Peyer's patch (tissue), 4 donors: ENCODE measurements around the gene LAGE3. TPM values are rescaled to one million over a fixed set of nuclear protein-coding genes. Genes with fewer than 3 reads are reported as not detected.

Experiments
- DNase-seq, 3 donors: peaks; one replicate each; pipeline ENCODE4 v3.0.0-alpha.2; 2017 to 2019
- H3K27ac ChIP-seq, 4 donors: fragments of 200-600 bp; sonication (generic); one replicate each; pipeline ENCODE4 v1.5.1; 2016 to 2019
- H3K27me3 ChIP-seq, 2 donors: fragments of 200-600 bp; sonication (generic); one replicate each; pipeline ENCODE4 v1.5.1; 2019
- H3K36me3 ChIP-seq, 3 donors: fragments of 200-600 bp; sonication (generic); one replicate each; pipeline ENCODE4 v1.5.1; 2016 to 2019
- H3K4me1 ChIP-seq, 4 donors: fragments of 200-600 bp; sonication (generic); one replicate each; pipeline ENCODE4 v1.5.1; 2016 to 2019
- H3K4me3 ChIP-seq, 4 donors: fragments of 200-600 bp; sonication (generic); 1 replicate in 3 of 4; 2 replicates in 1 of 4; pipeline ENCODE4 v1.5.1; 2016 to 2019; ENCODE audit warnings: mild to moderate bottlenecking in 1 of 4
- H3K9me3 ChIP-seq, 4 donors: fragments of 200-600 bp; sonication (generic); one replicate each; pipeline ENCODE4 v1.5.1; 2016 to 2019; ENCODE audit warnings: mild to moderate bottlenecking in 1 of 4
- CTCF ChIP-seq, 6 experiments: fragments of 450-650 bp in 4 of 6; fragments of 200-600 bp in 2 of 6; sonication (generic) in 1 of 6; IDR thresholded peaks; one replicate each; pipeline ENCODE4 v1.5.1; 2017 to 2019; ENCODE audit warnings: antibody characterized with exemption in 6 of 6, mild to moderate bottlenecking in 3 of 6, moderate library complexity in 1 of 6
- POLR2A ChIP-seq, 2 donors: fragments of 450-650 bp; IDR thresholded peaks; one replicate each; pipeline ENCODE4 v1.5.1; 2017; ENCODE audit warnings: antibody characterized with exemption in 2 of 2, mild to moderate bottlenecking in 2 of 2, moderate library complexity in 2 of 2
- total RNA-seq, 4 donors: library from RNA; depleted of rRNA; stranded (reverse); fragments of >200 nt; gene quantifications; one replicate each; pipeline ENCODE4 v1.1.0, GENCODE V29; 2016

The LAGE3 gene
- total RNA-seq, 4 donors from 2014 or later = 8.5 to 15.7 (median 10.8) TPM

- no peak overlapping the region for H3K27ac ChIP-seq
- H3K36me3 ChIP-seq = peaks cover 0 to 3% (median 0%) of the 10 kb centered on the region in 3 donors
- no peaks in the 10 kb centered on the region for H3K4me1 ChIP-seq
- no peaks in the 10 kb centered on the region for H3K9me3 ChIP-seq
- no peaks in the 10 kb centered on the region for H3K27me3 ChIP-seq
- no peak for DNase-seq
- TF ChIP-seq POLR2A (IDR thresholded peaks at IDR 0.05) = no peak
- H3K4me3 ChIP-seq = no peak overlapping the region
Measured at GRCh38 chrX:154471839-154472684, 7.0 kb downstream of the LAGE3 start.

- peaks cover 0 to 13% (median 0%) of the 10 kb centered on the region in 3 donors for H3K36me3 ChIP-seq
Measured at GRCh38 chrX:154470914-154471568, 8.0 kb downstream of the LAGE3 start.

GRCh38 chrX:154470434-154470833 is 8.6 kb downstream of the LAGE3 start:
- Histone ChIP-seq H3K27me3 (no peaks in the 10 kb centered on the region), H3K36me3 (peaks cover 0 to 18% (median 0%) of the 10 kb centered on the region in 3 donors), H3K4me3 (no peak overlapping the region), H3K4me1 (no peaks in the 10 kb centered on the region), H3K27ac (no peak overlapping the region), H3K9me3 (no peaks in the 10 kb centered on the region)
- no peak for DNase-seq
- TF ChIP-seq CTCF (IDR thresholded peaks at IDR 0.05) (no peak), POLR2A (IDR thresholded peaks at IDR 0.05) (no peak)

More at GRCh38 chrX:154470914-154471568, 8.0 kb downstream of the LAGE3 start:
- no peaks in the 10 kb centered on the region for H3K9me3 ChIP-seq
- no peaks in the 10 kb centered on the region for H3K4me1 ChIP-seq
- no peaks in the 10 kb centered on the region for H3K27me3 ChIP-seq
- DNase-seq = no peak
- TF ChIP-seq POLR2A (IDR thresholded peaks at IDR 0.05) = no peak
- no peak for TF ChIP-seq CTCF (IDR thresholded peaks at IDR 0.05)
- no peak overlapping the region for H3K4me3 ChIP-seq
- no peak overlapping the region for H3K27ac ChIP-seq

- H3K36me3 ChIP-seq = peaks cover 0 to 19% (median 0%) of the 10 kb centered on the region in 3 donors
- no peaks in the 10 kb centered on the region for H3K27me3 ChIP-seq
- H3K4me1 ChIP-seq = no peaks in the 10 kb centered on the region
- H3K9me3 ChIP-seq = no peaks in the 10 kb centered on the region
- H3K27ac ChIP-seq = no peak overlapping the region
- DNase-seq = no peak
- TF ChIP-seq POLR2A (IDR thresholded peaks at IDR 0.05) (no peak), CTCF (IDR thresholded peaks at IDR 0.05) (no peak)
- H3K4me3 ChIP-seq = no peak overlapping the region
Measured at GRCh38 chrX:154469880-154470279, 9.2 kb downstream of the LAGE3 start.

GRCh38 chrX:154469114-154469513 is 10.0 kb downstream of the LAGE3 start:
- Histone ChIP-seq H3K27me3 (no peaks in the 10 kb centered on the region), H3K36me3 (peaks cover 0 to 19% (median 0%) of the 10 kb centered on the region in 3 donors), H3K4me1 (no peaks in the 10 kb centered on the region), H3K9me3 (no peaks in the 10 kb centered on the region), H3K27ac (no peak overlapping the region), H3K4me3 (no peak overlapping the region)
- DNase-seq = no peak
- no peak for TF ChIP-seq POLR2A (IDR thresholded peaks at IDR 0.05)
- TF ChIP-seq CTCF (IDR thresholded peaks at IDR 0.05) = no peak

GRCh38 chrX:154468217-154468616 is 10.9 kb downstream of the LAGE3 start:
- Histone ChIP-seq H3K27ac (no peak overlapping the region), H3K36me3 (peaks cover 0 to 19% (median 0%) of the 10 kb centered on the region in 3 donors), H3K27me3 (no peaks in the 10 kb centered on the region), H3K9me3 (no peaks in the 10 kb centered on the region), H3K4me1 (no peaks in the 10 kb centered on the region), H3K4me3 (no peak overlapping the region)
- no peak for DNase-seq
- TF ChIP-seq CTCF (IDR thresholded peaks at IDR 0.05) = no peak
- no peak for TF ChIP-seq POLR2A (IDR thresholded peaks at IDR 0.05)
